Osteocyte (in vitro differentiated cells): ENCODE measurements around the gene ACACA. TPM values are rescaled to one million over a fixed set of nuclear protein-coding genes. Genes with fewer than 3 reads are reported as not detected.
"Not testable (repeated sequence)": the region's sequence is repeated elsewhere in the genome, so short reads cannot be mapped to it uniquely, and the experiment has no call there.

Experiments used
- DNase-seq: peaks from one replicate; pipeline ENCODE4 v3.0.0; 2021; ENCODE audit warnings: mixed read lengths; ENCODE audit not compliant: unreplicated experiment; ENCODE audit errors: extremely low spot score
- H3K27ac Mint-ChIP-seq: one replicate; pipeline ENCODE4 v1.8.0; 2021; ENCODE audit warnings: mild to moderate bottlenecking, mixed read lengths; ENCODE audit not compliant: unreplicated experiment
- H3K27me3 Mint-ChIP-seq: one replicate; pipeline ENCODE4 v1.8.0; 2021; ENCODE audit warnings: mixed read lengths; ENCODE audit not compliant: unreplicated experiment
- H3K36me3 Mint-ChIP-seq: one replicate; pipeline ENCODE4 v1.8.0; 2021; ENCODE audit warnings: mixed read lengths; ENCODE audit not compliant: unreplicated experiment
- H3K4me1 Mint-ChIP-seq: one replicate; pipeline ENCODE4 v1.8.0; 2021; ENCODE audit warnings: mixed read lengths; ENCODE audit not compliant: unreplicated experiment
- H3K4me3 Mint-ChIP-seq: one replicate; pipeline ENCODE4 v1.8.0; 2021; ENCODE audit warnings: mild to moderate bottlenecking, moderate library complexity, mixed read lengths; ENCODE audit not compliant: unreplicated experiment
- H3K9me3 Mint-ChIP-seq: one replicate; pipeline ENCODE4 v1.8.0; 2021; ENCODE audit warnings: mixed read lengths; ENCODE audit not compliant: unreplicated experiment
- total RNA-seq: library from RNA; stranded (reverse); gene quantifications from 2 replicates; pipeline ENCODE4 v1.2.1, GENCODE V29; 2021
- TF ChIP-seq, protein P1 (sequence below): fragments of 200-600 bp; sonication (generic); IDR thresholded peaks from 2 replicates; pipeline ENCODE4 v1.5.0; 2021; ENCODE audit warnings: antibody characterized with exemption, mild to moderate bottlenecking, moderate library complexity

Gene ACACA
- total RNA-seq, 1 donor from 2014 or later: 63.5 TPM

DNA sequence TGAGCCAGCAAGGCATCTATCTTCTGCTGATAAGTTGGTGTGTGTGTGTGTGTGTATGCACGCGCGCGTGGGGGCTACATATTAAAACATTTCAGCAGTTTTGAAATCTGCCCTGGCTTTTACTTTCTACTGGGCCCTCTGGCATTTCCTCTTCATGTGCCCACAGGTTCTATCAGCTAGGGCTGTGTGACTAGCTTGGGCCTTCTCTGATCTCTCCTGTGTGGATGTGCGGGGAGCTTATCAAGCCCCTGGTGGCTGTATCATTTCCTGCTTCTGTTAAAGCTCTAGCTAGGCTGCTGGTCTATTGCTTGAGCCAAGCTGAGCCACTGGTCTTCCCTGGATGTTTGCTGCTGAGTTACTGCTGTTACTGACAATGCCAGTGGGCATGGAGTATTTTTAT, 325.3 kb downstream of the ACACA start:
- Mint-ChIP-seq H3K4me3 (no peak overlapping the region), H3K36me3 (peaks cover 20% of the 10 kb centered on the region), H3K9me3 (peaks cover 10% of the 10 kb centered on the region), H3K27me3 (no peaks in the 10 kb centered on the region), H3K27ac (no peak overlapping the region), H3K4me1 (no peaks in the 10 kb centered on the region)
- no peak for DNase-seq
- TF ChIP-seq, protein P1, sequence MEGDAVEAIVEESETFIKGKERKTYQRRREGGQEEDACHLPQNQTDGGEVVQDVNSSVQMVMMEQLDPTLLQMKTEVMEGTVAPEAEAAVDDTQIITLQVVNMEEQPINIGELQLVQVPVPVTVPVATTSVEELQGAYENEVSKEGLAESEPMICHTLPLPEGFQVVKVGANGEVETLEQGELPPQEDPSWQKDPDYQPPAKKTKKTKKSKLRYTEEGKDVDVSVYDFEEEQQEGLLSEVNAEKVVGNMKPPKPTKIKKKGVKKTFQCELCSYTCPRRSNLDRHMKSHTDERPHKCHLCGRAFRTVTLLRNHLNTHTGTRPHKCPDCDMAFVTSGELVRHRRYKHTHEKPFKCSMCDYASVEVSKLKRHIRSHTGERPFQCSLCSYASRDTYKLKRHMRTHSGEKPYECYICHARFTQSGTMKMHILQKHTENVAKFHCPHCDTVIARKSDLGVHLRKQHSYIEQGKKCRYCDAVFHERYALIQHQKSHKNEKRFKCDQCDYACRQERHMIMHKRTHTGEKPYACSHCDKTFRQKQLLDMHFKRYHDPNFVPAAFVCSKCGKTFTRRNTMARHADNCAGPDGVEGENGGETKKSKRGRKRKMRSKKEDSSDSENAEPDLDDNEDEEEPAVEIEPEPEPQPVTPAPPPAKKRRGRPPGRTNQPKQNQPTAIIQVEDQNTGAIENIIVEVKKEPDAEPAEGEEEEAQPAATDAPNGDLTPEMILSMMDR: no peak

GRCh38 chr17:37079735-37080134, 326.9 kb downstream of the ACACA start:
- peaks cover 10% of the 10 kb centered on the region for H3K9me3 Mint-ChIP-seq
- peaks cover 3% of the 10 kb centered on the region for H3K27me3 Mint-ChIP-seq
- DNase-seq: no peak
- peaks cover 7% of the 10 kb centered on the region for H3K36me3 Mint-ChIP-seq
- no peak overlapping the region for H3K4me3 Mint-ChIP-seq
- H3K27ac Mint-ChIP-seq: no peak overlapping the region
- TF ChIP-seq, protein P1: no peak
- no peaks in the 10 kb centered on the region for H3K4me1 Mint-ChIP-seq

DNA sequence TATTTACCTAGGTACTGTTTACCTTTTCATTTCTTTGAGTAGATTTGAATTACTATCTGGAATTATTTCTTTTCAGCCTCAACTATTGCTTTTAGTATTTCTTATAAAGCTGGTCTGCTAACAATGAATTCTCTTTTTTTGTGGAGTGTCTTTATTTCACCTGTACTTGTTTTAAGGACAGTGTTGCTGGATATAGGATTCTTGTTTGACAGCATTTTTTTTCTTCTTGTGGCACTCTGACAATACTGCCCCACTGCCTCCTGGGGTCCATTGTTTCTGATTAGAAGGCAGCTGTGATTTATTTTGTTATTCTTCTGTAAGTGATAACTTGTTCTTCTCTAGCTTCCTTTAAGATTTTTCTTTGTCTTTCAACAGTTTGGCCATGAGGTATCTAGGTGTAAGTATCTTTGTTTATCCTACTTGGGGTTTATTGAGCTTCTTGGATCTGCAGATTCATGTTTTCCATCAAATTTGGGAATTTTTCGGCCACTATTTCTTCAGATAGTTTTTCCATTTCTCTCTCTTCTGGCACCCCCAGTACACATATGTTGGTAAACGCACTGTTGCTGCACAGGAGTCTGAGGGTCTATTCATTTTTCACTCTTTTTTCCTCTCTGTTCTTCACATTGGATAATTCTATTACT, 327.4 kb downstream of the ACACA start:
- peaks cover 10% of the 10 kb centered on the region for H3K9me3 Mint-ChIP-seq
- TF ChIP-seq, protein P1: no peak
- no peak for DNase-seq
- no peak overlapping the region for H3K27ac Mint-ChIP-seq
- peaks cover 3% of the 10 kb centered on the region for H3K27me3 Mint-ChIP-seq
- peaks cover 4% of the 10 kb centered on the region for H3K36me3 Mint-ChIP-seq
- no peak overlapping the region for H3K4me3 Mint-ChIP-seq
- no peaks in the 10 kb centered on the region for H3K4me1 Mint-ChIP-seq

GRCh38 chr17:37073464-37073863, 333.2 kb downstream of the ACACA start:
- H3K27me3 Mint-ChIP-seq: peaks cover 11% of the 10 kb centered on the region
- not testable (repeated sequence) for H3K36me3 Mint-ChIP-seq, H3K9me3 Mint-ChIP-seq, H3K4me1 Mint-ChIP-seq, DNase-seq, H3K4me3 Mint-ChIP-seq, H3K27ac Mint-ChIP-seq

DNA sequence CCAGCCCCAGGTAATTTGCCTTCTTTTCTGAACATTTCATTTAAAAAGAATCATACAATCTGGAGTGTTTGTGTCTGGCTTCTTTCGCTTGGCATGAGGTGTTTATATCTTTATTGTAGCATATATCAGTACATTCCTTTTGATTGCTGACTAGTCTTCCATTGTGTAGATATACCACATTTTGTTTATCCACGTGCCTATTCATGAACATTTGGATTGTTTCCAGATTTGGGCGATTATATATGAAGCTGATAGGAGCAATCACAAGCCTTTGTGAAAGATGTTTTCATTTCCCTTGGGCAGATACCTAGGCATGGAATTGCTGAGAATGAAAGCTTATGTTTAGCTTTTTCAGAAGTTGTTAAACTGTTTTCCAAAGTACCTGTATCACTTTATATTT, 337.5 kb downstream of the ACACA start:
- TF ChIP-seq, protein P1: no peak
- Mint-ChIP-seq H3K27ac (no peak overlapping the region), H3K9me3 (no peaks in the 10 kb centered on the region), H3K4me3 (no peak overlapping the region), H3K27me3 (peaks cover 37% of the 10 kb centered on the region), H3K4me1 (peaks cover 2% of the 10 kb centered on the region), H3K36me3 (no peaks in the 10 kb centered on the region)
- DNase-seq: no peak
